K562 (cell line): ENCODE data around the gene ODF2. TPM values are rescaled to one million over a fixed set of nuclear protein-coding genes. Genes with fewer than 3 reads are reported as not detected.
A peak's percentile ranks its signal among the peaks of the same experiment; 100 is the strongest.

Experiments
- CREB3L1 ChIP-seq: fragments of 450-650 bp; IDR thresholded peaks from 2 replicates; pipeline ENCODE4 v1.6.1; 2014; ENCODE audit warnings: low read depth, mild to moderate bottlenecking, moderate library complexity, borderline replicate concordance
- CREM ChIP-seq: IDR thresholded peaks from 2 replicates; pipeline ENCODE4 v1.6.1; 2014; ENCODE audit warnings: antibody characterized with exemption, low read depth
- DLX4 ChIP-seq: fragments of 250-450 bp; sonication (Bioruptor Pico); IDR thresholded peaks from 2 replicates; pipeline ENCODE4 v1.6.1; 2021; ENCODE audit warnings: mild to moderate bottlenecking
- EP400 ChIP-seq: fragments of 450-650 bp; IDR thresholded peaks from 2 replicates; pipeline ENCODE4 v1.6.1; 2017; ENCODE audit warnings: antibody characterized with exemption, mild to moderate bottlenecking, moderate library complexity
- ESRRA ChIP-seq: fragments of 450-650 bp; IDR thresholded peaks from 2 replicates; pipeline ENCODE4 v1.6.1; 2014; ENCODE audit warnings: low read depth, mild to moderate bottlenecking, moderate library complexity, borderline replicate concordance
- FOXK2 ChIP-seq, 2 experiments: fragments of 450-650 bp; IDR thresholded peaks in 1 of 2; conservative IDR thresholded peaks in 1 of 2; 2 replicates each; pipeline ENCODE4 v1.6.1; 2016; ENCODE audit warnings: low read depth in 2 of 2, mild to moderate bottlenecking in 1 of 2
- HDAC2 ChIP-seq: fragments of 450-650 bp; IDR thresholded peaks from 2 replicates; pipeline ENCODE4 v1.6.1; 2016; ENCODE audit warnings: mild to moderate bottlenecking
- NCOA2 ChIP-seq, 2 experiments: fragments of 450-650 bp; IDR thresholded peaks; 2 replicates each; pipeline ENCODE4 v1.6.1; 2018; ENCODE audit warnings: mild to moderate bottlenecking in 2 of 2, moderate library complexity in 1 of 2; ENCODE audit not compliant: partially characterized antibody in 2 of 2
- NRF1 ChIP-seq, 2 experiments: fragments of 450-650 bp; IDR thresholded peaks in 1 of 2; conservative IDR thresholded peaks in 1 of 2; 2 replicates each; pipeline ENCODE4 v1.6.1; 2014; ENCODE audit warnings: mild to moderate bottlenecking in 2 of 2
- SAFB2 ChIP-seq: fragments of 200-400 bp; formaldehyde crosslinking; IDR thresholded peaks from 2 replicates; pipeline ENCODE4 v1.6.1; 2018; ENCODE audit warnings: borderline replicate concordance, low read length, low read depth, moderate library complexity; ENCODE audit not compliant: severe bottlenecking
- ZBED1 ChIP-seq: IDR thresholded peaks from 2 replicates; pipeline ENCODE4 v1.6.1; 2014
- ZBTB2 ChIP-seq: fragments of 450-650 bp; IDR thresholded peaks from 2 replicates; pipeline ENCODE4 v1.6.1; 2016; ENCODE audit warnings: antibody characterized with exemption
- ZNF124 ChIP-seq: sonication (generic); formaldehyde crosslinking; IDR thresholded peaks from 2 replicates; pipeline ENCODE4 v1.8.1; 2022; ENCODE audit warnings: missing genetic modification reagents
- ZNF165 ChIP-seq: fragments of 250-450 bp; sonication (Bioruptor Pico); IDR thresholded peaks from 2 replicates; pipeline ENCODE4 v1.4.0; 2020; ENCODE audit warnings: borderline replicate concordance
- ZNF431 ChIP-seq: sonication (generic); formaldehyde crosslinking; IDR thresholded peaks from 2 replicates; pipeline ENCODE4 v1.8.0; 2022; ENCODE audit warnings: mild to moderate bottlenecking, missing genetic modification reagents
- ZNF583 ChIP-seq: fragments of 250-450 bp; sonication (Bioruptor Pico); IDR thresholded peaks from 2 replicates; pipeline ENCODE4 v1.4.0; 2020
- ZNF717 ChIP-seq: fragments of 250-450 bp; sonication (Bioruptor Pico); IDR thresholded peaks from 2 replicates; pipeline ENCODE4 v1.5.0; 2021
- polyA plus RNA-seq, 8 experiments: library from polyadenylated mRNA; depleted of rRNA in 4 of 8; stranded (reverse) in 5 of 8; unstranded in 3 of 8; fragments of >200 nt; fragmentation: Nextera tagmentation in 2 of 8; fragmentation: Illumina TruSeq in 1 of 8; extraction: Ambion mirVana in 2 of 8; extraction: Trizol in 1 of 8; gene quantifications; 2 replicates each; pipeline versions ENCODE4 v1.2.1 to v1.2.3, GENCODE V29; 2011 to 2014; ENCODE audit warnings: inconsistent platforms in 1 of 8, missing spikeins in 1 of 8
- total RNA-seq, 7 experiments: library from RNA; depleted of rRNA in 6 of 7; stranded (reverse); fragments of >200 nt in 6 of 7; fragmentation: Illumina TruSeq in 2 of 7; extraction: Trizol in 2 of 7; gene quantifications; 2 replicates each; pipeline versions ENCODE4 v1.2.1 to v1.2.3, GENCODE V29; 2011 to 2021; ENCODE audit warnings: low replicate concordance in 1 of 7
- TF ChIP-seq, protein P1 (sequence below): fragments of 250-450 bp; sonication (Bioruptor Pico); IDR thresholded peaks from 2 replicates; pipeline ENCODE4 v1.9.0; 2021; ENCODE audit warnings: mild to moderate bottlenecking, inconsistent platforms
- TF ChIP-seq, protein P2 (sequence below), 2 experiments: fragments of 450-650 bp; conservative IDR thresholded peaks; 2 replicates each; pipeline ENCODE4 v1.6.1; 2017; ENCODE audit warnings: mild to moderate bottlenecking in 2 of 2, moderate library complexity in 2 of 2

Gene ODF2
- total and polyA plus RNA-seq, 9 of the 15 experiments (the other 6 are each of a cell fraction or from before 2014, with no cell fraction given), result 16.5 to 83.2 (median 69.7) TPM

DNA sequence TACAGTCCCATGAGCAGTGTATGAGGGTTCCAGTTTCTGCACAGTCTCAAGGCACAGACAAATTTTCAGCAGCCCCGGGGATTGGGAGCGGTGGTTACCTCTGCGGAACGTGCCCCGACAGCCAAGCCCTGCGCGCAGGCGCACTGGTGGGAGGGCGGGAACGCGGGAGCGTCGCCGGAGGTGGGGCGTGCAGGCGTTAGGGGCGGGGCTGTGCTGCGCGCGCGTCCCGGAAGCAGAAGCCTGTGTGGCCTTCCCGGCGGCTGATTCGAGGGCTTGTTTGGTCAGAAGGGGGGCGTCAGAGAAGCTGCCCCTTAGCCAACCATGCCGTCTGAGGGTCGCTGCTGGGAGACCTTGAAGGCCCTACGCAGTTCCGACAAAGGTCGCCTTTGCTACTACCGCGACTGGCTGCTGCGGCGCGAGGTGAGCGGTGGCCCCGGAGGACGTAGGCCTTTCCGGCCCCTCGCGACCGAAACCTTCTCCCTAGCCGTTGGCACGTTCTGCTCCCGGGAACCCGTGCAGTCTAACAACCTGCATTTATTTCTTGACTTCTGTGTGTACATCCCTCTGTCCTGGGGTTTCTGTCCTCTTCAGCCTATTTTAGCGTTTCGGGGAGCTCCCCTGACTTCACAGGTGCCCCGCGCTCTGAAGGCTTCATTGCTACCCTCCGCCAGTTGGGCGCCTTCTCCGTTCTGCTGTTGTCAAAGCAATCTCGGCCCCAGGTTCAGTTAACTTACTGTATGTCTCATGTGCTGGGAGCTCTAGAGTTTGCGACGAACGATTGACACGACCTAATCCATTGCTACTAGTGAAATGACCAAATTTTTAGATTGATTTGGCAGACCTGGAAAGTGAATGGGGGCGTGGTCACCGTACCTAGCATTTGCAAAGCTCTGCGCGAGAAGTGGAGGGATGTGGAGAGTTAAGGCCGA lies 48.9 kb downstream of the ODF2 start, which contains the start of gene GLE1 (continued):
- TF ChIP-seq, protein P1, sequence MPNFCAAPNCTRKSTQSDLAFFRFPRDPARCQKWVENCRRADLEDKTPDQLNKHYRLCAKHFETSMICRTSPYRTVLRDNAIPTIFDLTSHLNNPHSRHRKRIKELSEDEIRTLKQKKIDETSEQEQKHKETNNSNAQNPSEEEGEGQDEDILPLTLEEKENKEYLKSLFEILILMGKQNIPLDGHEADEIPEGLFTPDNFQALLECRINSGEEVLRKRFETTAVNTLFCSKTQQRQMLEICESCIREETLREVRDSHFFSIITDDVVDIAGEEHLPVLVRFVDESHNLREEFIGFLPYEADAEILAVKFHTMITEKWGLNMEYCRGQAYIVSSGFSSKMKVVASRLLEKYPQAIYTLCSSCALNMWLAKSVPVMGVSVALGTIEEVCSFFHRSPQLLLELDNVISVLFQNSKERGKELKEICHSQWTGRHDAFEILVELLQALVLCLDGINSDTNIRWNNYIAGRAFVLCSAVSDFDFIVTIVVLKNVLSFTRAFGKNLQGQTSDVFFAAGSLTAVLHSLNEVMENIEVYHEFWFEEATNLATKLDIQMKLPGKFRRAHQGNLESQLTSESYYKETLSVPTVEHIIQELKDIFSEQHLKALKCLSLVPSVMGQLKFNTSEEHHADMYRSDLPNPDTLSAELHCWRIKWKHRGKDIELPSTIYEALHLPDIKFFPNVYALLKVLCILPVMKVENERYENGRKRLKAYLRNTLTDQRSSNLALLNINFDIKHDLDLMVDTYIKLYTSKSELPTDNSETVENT, result peak; percentile 53; the same call in 1 of the 2 replicates
- TF ChIP-seq CREM, result peak; percentile 71; the same call in 1 of the 2 replicates
- peak; percentile 20; the same call in 1 of the 2 replicates for TF ChIP-seq CREB3L1
- TF ChIP-seq ZBTB2, result peak; percentile 86
- peak; percentile 72 for TF ChIP-seq EP400
- TF ChIP-seq ZNF717 (CRISPR knock-in tag), result no peak
- 0 out of 2 replicates have a peak, but pooled peaks have one; percentile 40 for TF ChIP-seq ESRRA
- peak; percentile 74; the same call in 1 of the 2 replicates for TF ChIP-seq ZBED1
- TF ChIP-seq SAFB2, result no peak
- TF ChIP-seq ZNF124 (CRISPR knock-in tag), result no peak
- no peak for TF ChIP-seq ZNF165
- TF ChIP-seq, protein P2, sequence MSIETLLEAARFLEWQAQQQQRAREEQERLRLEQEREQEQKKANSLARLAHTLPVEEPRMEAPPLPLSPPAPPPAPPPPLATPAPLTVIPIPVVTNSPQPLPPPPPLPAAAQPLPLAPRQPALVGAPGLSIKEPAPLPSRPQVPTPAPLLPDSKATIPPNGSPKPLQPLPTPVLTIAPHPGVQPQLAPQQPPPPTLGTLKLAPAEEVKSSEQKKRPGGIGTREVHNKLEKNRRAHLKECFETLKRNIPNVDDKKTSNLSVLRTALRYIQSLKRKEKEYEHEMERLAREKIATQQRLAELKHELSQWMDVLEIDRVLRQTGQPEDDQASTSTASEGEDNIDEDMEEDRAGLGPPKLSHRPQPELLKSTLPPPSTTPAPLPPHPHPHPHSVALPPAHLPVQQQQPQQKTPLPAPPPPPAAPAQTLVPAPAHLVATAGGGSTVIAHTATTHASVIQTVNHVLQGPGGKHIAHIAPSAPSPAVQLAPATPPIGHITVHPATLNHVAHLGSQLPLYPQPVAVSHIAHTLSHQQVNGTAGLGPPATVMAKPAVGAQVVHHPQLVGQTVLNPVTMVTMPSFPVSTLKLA (conservative IDR thresholded peaks at IDR 0.05), result peak; percentile 56 to 77
- TF ChIP-seq HDAC2, result peak; percentile 69
- TF ChIP-seq NRF1 (conservative IDR thresholded peaks at IDR 0.05 in 1 of 2, IDR thresholded peaks at IDR 0.05 in 1 of 2), result peak; percentile 96 to 97
- TF ChIP-seq ZNF583 (CRISPR knock-in tag), result no peak
- TF ChIP-seq ZNF431 (CRISPR knock-in tag), result peak; percentile 78
- TF ChIP-seq FOXK2 (conservative IDR thresholded peaks at IDR 0.05 in 1 of 2, IDR thresholded peaks at IDR 0.05 in 1 of 2; ENCODE audit: low read depth in 2 of 2), result peak; percentile 37 to 38; a peak in 2 of 4 replicates
- no peak for TF ChIP-seq NCOA2 (IDR thresholded peaks at IDR 0.05; ENCODE audit: partially characterized antibody in 2 of 2)
- no peak for TF ChIP-seq DLX4 (CRISPR knock-in tag)
